BE2C (cell line): ENCODE data around the gene ANO8.

Source experiments
- DNase-seq: peaks from one replicate; pipeline ENCODE4 v3.0.0-alpha.2; 2020
- H3K27me3 ChIP-seq: fragments of 250-450 bp; sonication (Bioruptor Pico); 2 replicates; pipeline ENCODE4 v1.5.1; 2020; ENCODE audit warnings: mild to moderate bottlenecking
- H3K36me3 ChIP-seq: fragments of 250-450 bp; sonication (Bioruptor Pico); 2 replicates; pipeline ENCODE4 v1.5.1; 2020; ENCODE audit warnings: mild to moderate bottlenecking
- H3K4me1 ChIP-seq: fragments of 250-450 bp; sonication (Bioruptor Pico); 2 replicates; pipeline ENCODE4 v1.5.1; 2020
- H3K4me3 ChIP-seq: 2 replicates; pipeline ENCODE4 v1.5.1; 2011; ENCODE audit warnings: low read depth, low read length
- H3K9me3 ChIP-seq: fragments of 250-450 bp; sonication (Bioruptor Pico); 2 replicates; pipeline ENCODE4 v1.5.1; 2020
- TF ChIP-seq, protein P1 (sequence below): IDR thresholded peaks from 2 replicates; pipeline ENCODE4 v1.5.1; 2012; ENCODE audit warnings: mild to moderate bottlenecking, low read depth, low read length

ANO8 gene

DNA sequence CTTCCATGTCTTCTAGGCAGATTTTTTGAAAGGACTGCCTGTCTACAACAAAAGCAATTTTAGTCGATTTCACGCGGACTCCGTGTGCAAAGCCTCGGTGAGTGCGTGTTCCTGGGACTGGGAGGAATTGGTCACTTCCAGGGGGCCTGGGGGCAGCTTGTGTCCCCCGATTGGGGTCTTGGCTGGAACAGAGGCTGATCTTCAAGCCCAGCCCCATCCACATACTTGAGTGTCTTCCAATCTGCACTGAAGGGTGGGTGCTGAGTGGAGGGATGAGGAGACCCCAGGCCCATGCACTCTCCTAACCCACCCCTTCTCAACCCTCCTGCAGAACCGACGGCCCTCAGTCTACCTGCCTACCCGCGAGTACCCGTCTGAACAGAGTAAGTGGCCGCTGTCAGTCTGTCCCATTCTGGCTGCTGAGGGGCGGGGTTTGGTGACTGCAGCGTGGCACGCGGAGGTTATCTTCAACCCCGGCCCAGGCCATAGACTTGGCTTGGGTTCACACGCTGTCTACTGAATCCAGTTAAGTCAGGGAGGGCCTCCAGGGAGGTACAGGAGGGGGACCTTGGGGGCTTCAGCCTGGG, 20.6 kb downstream of the ANO8 start:
- H3K27me3 ChIP-seq, result no peaks in the 10 kb centered on the region
- no peak for DNase-seq
- H3K4me1 ChIP-seq, result no peaks in the 10 kb centered on the region
- H3K9me3 ChIP-seq, result no peaks in the 10 kb centered on the region
- H3K36me3 ChIP-seq, result peaks cover 20% of the 10 kb centered on the region
- H3K4me3 ChIP-seq, result no peak overlapping the region
- TF ChIP-seq, protein P1, sequence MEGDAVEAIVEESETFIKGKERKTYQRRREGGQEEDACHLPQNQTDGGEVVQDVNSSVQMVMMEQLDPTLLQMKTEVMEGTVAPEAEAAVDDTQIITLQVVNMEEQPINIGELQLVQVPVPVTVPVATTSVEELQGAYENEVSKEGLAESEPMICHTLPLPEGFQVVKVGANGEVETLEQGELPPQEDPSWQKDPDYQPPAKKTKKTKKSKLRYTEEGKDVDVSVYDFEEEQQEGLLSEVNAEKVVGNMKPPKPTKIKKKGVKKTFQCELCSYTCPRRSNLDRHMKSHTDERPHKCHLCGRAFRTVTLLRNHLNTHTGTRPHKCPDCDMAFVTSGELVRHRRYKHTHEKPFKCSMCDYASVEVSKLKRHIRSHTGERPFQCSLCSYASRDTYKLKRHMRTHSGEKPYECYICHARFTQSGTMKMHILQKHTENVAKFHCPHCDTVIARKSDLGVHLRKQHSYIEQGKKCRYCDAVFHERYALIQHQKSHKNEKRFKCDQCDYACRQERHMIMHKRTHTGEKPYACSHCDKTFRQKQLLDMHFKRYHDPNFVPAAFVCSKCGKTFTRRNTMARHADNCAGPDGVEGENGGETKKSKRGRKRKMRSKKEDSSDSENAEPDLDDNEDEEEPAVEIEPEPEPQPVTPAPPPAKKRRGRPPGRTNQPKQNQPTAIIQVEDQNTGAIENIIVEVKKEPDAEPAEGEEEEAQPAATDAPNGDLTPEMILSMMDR, result no peak

DNA sequence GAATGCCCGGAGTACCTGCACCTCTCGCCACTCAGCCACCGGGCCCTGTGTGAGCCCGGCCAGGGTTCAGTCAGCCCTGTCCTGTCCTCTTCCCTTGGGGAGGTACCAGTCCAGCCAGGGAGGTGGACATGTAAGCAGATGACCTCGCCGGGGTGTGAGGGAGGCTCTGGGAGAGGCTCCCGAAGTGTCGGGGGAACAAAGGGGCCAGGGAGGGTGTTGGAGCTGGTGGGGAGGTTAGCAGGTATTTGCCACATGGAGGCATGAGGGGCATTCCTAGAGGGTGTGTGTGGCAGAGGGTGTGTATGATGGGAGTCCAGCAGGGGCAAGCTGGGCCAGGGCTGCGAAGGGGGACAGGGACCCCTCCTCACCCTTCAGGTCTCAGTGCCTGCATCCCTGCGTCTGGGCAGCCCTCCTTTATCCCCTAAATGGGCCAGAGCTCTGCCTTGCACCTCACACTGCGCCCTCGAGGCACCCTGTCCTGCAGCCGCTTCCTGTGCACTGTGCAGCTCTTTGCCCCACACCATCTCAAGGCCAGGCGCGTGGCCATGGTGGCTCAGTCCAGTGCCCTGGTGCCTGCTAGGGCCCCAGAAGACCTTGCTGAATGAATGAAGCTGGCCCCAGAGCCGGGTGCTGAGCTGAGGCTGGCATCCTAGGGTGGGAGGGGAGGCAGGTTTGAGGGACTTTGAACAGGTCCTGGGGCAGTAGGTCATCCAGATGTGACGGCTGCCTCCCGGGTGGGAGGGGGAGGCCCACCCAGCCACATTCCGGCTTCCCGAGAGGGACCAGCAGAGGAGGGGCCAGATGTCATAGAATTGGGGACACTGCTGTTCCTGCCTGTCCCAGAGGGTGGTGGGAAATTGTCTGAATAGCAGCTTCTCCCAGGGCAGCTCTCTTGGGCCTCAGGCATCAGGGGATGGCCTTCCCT, 22.2 kb downstream of the ANO8 start:
- Histone ChIP-seq H3K4me1 (no peaks in the 10 kb centered on the region), H3K4me3 (no peak overlapping the region), H3K27me3 (no peaks in the 10 kb centered on the region), H3K36me3 (peaks cover 18% of the 10 kb centered on the region), H3K9me3 (no peaks in the 10 kb centered on the region)
- TF ChIP-seq, protein P1, result no peak
- no peak for DNase-seq

DNA sequence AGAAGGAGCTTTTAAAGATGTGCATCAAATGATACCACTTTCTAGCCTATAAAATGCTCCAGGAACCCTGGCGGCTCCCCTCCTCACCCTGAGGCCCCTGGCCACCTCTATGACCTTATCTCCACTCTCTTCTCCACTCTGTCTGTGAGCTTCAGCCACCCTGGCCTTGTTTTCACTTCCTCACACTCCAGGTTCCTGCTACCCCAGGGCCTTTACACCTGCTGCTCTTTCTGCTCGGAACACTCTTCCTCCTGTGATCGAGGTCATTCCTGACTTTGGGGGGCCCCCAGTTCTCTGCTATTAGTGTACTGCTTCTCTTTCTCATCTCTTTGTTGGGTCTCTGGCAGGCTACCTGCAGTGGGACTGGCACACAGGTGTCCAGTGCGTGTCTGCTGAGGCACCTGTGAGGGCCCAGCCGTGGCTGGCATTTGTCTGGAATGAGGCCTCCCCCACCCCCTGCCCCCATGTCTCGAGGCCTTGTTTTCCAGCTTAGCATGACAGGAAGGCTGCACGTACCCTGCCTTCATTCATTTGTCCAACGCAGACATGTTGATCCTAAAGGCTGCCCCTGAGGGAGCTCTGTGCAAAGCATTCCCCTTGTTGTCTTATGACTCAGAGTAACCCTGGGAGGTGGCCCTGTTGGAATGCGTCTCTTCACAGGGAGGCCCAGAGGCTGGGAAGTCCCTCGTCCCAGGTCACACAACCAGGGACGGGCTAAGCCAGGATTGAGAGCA, 23.0 kb downstream of the ANO8 start:
- no peak overlapping the region for H3K4me3 ChIP-seq
- H3K36me3 ChIP-seq, result peaks cover 18% of the 10 kb centered on the region
- DNase-seq, result no peak
- H3K27me3 ChIP-seq, result no peaks in the 10 kb centered on the region
- no peaks in the 10 kb centered on the region for H3K9me3 ChIP-seq
- no peaks in the 10 kb centered on the region for H3K4me1 ChIP-seq
- TF ChIP-seq, protein P1, result no peak

DNA sequence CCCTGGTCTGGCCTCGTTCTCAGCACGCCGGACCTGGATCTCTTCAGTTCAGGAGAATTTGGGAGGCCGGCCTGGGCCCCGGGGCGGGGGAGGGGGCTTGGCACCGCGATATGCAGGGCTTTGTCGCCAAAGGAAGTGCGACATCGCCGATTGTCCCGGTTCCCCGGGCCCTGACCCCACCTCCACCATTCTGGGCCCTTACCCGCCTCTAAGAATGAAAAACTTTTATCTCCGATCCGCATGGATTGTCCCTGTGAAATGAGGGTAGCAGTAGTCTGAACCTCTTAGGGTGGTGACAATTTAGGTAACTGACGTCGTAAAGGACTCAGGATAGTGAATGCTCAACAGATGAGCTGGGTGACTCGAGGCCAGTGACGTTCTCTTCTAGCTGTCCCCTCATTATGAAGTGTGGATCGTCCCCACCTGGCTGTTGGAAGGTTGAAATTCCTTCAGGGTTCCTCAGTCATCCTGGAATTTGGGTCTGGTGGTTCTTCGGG, 24.6 kb downstream of the ANO8 start:
- no peaks in the 10 kb centered on the region for H3K27me3 ChIP-seq
- TF ChIP-seq, protein P1, result no peak
- DNase-seq, result no peak
- peak overlapping the region; percentile 88 for H3K4me3 ChIP-seq
- peaks cover 11% of the 10 kb centered on the region for H3K36me3 ChIP-seq
- H3K9me3 ChIP-seq, result no peaks in the 10 kb centered on the region
- H3K4me1 ChIP-seq, result no peaks in the 10 kb centered on the region

DNA sequence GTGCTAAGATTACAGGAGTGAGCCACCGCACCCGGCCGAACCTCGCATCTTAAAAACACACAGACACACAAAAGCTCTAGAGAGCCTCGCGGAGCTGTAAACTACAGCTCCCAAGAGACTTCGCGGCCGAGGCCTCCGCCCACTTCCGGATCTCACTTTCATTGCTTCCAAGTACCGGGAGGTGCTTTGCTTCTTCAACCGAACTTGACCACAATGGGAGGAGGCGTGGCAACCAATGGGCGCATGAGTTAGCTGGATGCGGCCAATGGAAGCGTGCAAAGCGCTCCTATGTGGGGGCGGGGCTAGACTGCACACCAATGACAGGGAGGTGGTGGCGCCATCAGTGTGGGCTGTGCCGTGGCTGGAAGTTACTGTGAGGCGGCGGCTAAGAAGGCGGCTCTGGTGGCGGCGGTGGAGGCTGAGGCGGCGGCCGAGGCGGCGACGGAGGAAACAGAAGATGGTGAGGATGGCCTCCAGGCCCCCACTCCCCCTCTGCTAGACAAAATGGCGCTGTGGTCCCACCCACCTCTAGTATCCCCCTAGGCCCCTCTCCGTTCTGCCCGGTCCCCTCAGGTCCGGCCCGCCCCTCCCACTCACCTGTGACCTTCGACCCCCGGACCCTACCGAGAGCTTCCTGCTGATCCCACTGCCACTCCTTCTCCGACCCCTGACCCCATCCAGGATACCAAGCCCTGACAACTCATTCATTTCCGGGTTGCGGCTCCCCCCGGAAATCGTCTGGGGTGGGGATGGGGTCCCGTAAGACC, 25.3 kb downstream of the ANO8 start, which contains the start of gene DDA1:
DDA1 (plus strand) TSS at position 366 of the 767 bp plus-strand sequence; CDS start at position 458, 92 bp downstream.
- H3K27me3 ChIP-seq, result no peaks in the 10 kb centered on the region
- TF ChIP-seq, protein P1, result no peak

More for the DNA sequence above, 25.3 kb downstream of the ANO8 start, which contains the start of gene DDA1:
- DNase-seq, result peak; percentile 100
- Histone ChIP-seq H3K9me3 (no peaks in the 10 kb centered on the region), H3K4me1 (peaks cover 3% of the 10 kb centered on the region; the same call in 1 of the 2 replicates), H3K4me3 (peak within 1 kb of the TSS; percentile 88), H3K36me3 (peaks cover 6% of the 10 kb centered on the region)
